Gastrocnemius medialis (tissue), 4 donors: Measurements from ENCODE around the gene SLC25A17.

Experiments
- CTCF ChIP-seq, 5 experiments: fragments of 450-650 bp in 3 of 5; fragments of 200-600 bp in 2 of 5; sonication (generic) in 2 of 5; IDR thresholded peaks in 4 of 5; conservative IDR thresholded peaks in 1 of 5; 1 replicate in 4 of 5; 2 replicates in 1 of 5; pipeline ENCODE4 v1.5.1; 2016 to 2019; ENCODE audit warnings: antibody characterized with exemption in 5 of 5, mild to moderate bottlenecking in 3 of 5, moderate library complexity in 3 of 5
- POLR2A ChIP-seq, 2 donors: fragments of 450-650 bp; IDR thresholded peaks; one replicate each; pipeline ENCODE4 v1.6.1; 2017; ENCODE audit warnings: antibody characterized with exemption in 2 of 2, mild to moderate bottlenecking in 2 of 2, moderate library complexity in 2 of 2

- no peak for TF ChIP-seq POLR2A (IDR thresholded peaks at IDR 0.05)
- TF ChIP-seq CTCF (IDR thresholded peaks at IDR 0.05 in 4 of 5, conservative IDR thresholded peaks at IDR 0.05 in 1 of 5), result no peak
Measured at GRCh38 chr22:40803321-40803720, 15.8 kb downstream of the SLC25A17 start.
